Prostate gland (tissue), 2 donors: Measurements from ENCODE around the gene ORMDL3.

Source experiments
- POLR2A ChIP-seq: fragments of 450-650 bp; IDR thresholded peaks from one replicate; pipeline ENCODE4 v1.6.1; 2016; ENCODE audit warnings: antibody characterized with exemption, mild to moderate bottlenecking
- TF ChIP-seq, protein P1 (sequence below), 4 experiments: fragments of 200-600 bp in 2 of 4; fragments of 450-650 bp in 2 of 4; sonication (generic) in 2 of 4; IDR thresholded peaks; 1 replicate in 3 of 4; 2 replicates in 1 of 4; pipeline ENCODE4 v1.5.1; 2016 to 2019; ENCODE audit warnings: antibody characterized with exemption in 4 of 4, mild to moderate bottlenecking in 2 of 4, moderate library complexity in 2 of 4

DNA sequence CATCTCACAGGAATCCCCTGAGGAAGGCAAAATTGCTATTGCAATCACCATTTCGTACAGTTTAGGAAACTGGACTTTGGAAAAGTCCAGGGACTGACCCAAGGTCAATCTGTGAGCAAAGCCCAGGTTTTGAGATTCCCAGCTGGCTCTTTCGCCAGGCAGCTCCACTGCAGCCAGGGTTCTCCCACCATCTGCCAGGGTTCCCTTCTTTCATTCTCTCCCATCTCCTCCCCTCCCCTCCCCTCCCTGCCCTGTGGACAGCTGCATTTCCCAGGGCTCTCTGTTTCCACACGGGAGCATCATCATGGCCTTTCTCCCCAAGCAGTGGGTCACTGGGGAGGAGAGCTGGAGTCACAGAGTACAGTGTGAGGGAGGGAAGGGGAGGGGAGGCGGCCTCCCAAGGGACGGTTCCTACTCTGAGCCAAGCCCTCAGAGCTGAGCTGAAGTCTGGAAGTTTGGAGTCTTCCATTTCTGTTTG lies 23.5 kb upstream of the ORMDL3 start:
- TF ChIP-seq POLR2A: no peak
- TF ChIP-seq, protein P1, sequence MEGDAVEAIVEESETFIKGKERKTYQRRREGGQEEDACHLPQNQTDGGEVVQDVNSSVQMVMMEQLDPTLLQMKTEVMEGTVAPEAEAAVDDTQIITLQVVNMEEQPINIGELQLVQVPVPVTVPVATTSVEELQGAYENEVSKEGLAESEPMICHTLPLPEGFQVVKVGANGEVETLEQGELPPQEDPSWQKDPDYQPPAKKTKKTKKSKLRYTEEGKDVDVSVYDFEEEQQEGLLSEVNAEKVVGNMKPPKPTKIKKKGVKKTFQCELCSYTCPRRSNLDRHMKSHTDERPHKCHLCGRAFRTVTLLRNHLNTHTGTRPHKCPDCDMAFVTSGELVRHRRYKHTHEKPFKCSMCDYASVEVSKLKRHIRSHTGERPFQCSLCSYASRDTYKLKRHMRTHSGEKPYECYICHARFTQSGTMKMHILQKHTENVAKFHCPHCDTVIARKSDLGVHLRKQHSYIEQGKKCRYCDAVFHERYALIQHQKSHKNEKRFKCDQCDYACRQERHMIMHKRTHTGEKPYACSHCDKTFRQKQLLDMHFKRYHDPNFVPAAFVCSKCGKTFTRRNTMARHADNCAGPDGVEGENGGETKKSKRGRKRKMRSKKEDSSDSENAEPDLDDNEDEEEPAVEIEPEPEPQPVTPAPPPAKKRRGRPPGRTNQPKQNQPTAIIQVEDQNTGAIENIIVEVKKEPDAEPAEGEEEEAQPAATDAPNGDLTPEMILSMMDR (IDR thresholded peaks at IDR 0.05): no peak
